Stimulated activated CD8-positive, alpha-beta memory T cell treated with anti-CD3 and anti-CD28 coated beads, Interleukin-12 subunit alpha, Interleukin-12 subunit beta, amount 100 ng/mL, for 24 hours (primary cell): ENCODE results near the gene CNST.
"Not testable (repeated sequence)": the region's sequence is repeated elsewhere in the genome, so short reads cannot be mapped to it uniquely, and the experiment has no call there.

ENCODE experiments used
- DNase-seq: peaks from one replicate; pipeline ENCODE4 v3.0.0-alpha.2; 2020; ENCODE audit errors: extremely low read depth

CNST gene

GRCh38 chr1:246583448-246584185 lies 17.4 kb downstream of the CNST start:
- no peak for DNase-seq

- DNase-seq = no peak
These were observed 20.8 kb downstream of the CNST start for GRCh38 chr1:246587032-246587431.

GRCh38 chr1:246587606-246588005 lies 21.4 kb downstream of the CNST start:
- no peak for DNase-seq

GRCh38 chr1:246588159-246588721 lies 22.0 kb downstream of the CNST start:
- DNase-seq = no peak

- DNase-seq = not testable (repeated sequence)
These were observed 23.7 kb downstream of the CNST start for GRCh38 chr1:246589919-246590318.

- no peak for DNase-seq
These were observed 24.8 kb downstream of the CNST start for GRCh38 chr1:246591047-246591446.

- no peak for DNase-seq
These were observed 25.2 kb downstream of the CNST start for GRCh38 chr1:246591504-246591903.

- no peak for DNase-seq
These were observed 25.7 kb downstream of the CNST start for GRCh38 chr1:246591958-246592357.

GRCh38 chr1:246592695-246593094 lies 26.4 kb downstream of the CNST start:
- no peak for DNase-seq

GRCh38 chr1:246595146-246595545 lies 28.9 kb downstream of the CNST start:
- no peak for DNase-seq

- no peak for DNase-seq
These were observed 31.1 kb downstream of the CNST start for GRCh38 chr1:246597340-246597739.

- DNase-seq = no peak
These were observed 31.7 kb downstream of the CNST start for GRCh38 chr1:246597971-246598370.

GRCh38 chr1:246599315-246599714 lies 33.1 kb downstream of the CNST start:
- no peak for DNase-seq

GRCh38 chr1:246600579-246600978 lies 34.3 kb downstream of the CNST start:
- no peak for DNase-seq

- no peak for DNase-seq
These were observed 35.9 kb downstream of the CNST start for GRCh38 chr1:246602194-246602593.

- DNase-seq = not testable (repeated sequence)
These were observed 39.0 kb downstream of the CNST start for GRCh38 chr1:246605231-246605630.

GRCh38 chr1:246607462-246607861 lies 41.2 kb downstream of the CNST start:
- DNase-seq = no peak

GRCh38 chr1:246608616-246609376 lies 42.5 kb downstream of the CNST start:
- no peak for DNase-seq

GRCh38 chr1:246609632-246610031 lies 43.4 kb downstream of the CNST start:
- no peak for DNase-seq

- no peak for DNase-seq
These were observed 47.0 kb downstream of the CNST start for GRCh38 chr1:246613096-246613758.

GRCh38 chr1:246617156-246617555 lies 50.9 kb downstream of the CNST start:
- DNase-seq = no peak

- no peak for DNase-seq
These were observed 51.5 kb downstream of the CNST start for GRCh38 chr1:246617768-246618167.
